Breast epithelium (tissue), 4 donors: ENCODE results near the gene CRK. TPM values are rescaled to one million over a fixed set of nuclear protein-coding genes. Genes with fewer than 3 reads are reported as not detected.

Experiments
- DNase-seq, 2 donors: peaks; one replicate each; pipeline ENCODE4 v3.0.0-alpha.2; 2019; ENCODE audit warnings: low spot score in 2 of 2
- H3K27ac ChIP-seq, 2 donors: fragments of 200-600 bp; sonication (generic) in 1 of 2; one replicate each; pipeline ENCODE4 v1.5.1; 2016 to 2019; ENCODE audit warnings: mild to moderate bottlenecking in 1 of 2
- H3K27me3 ChIP-seq, 2 donors: fragments of 200-600 bp; sonication (generic) in 1 of 2; one replicate each; pipeline versions ENCODE4 v1.5.1 to v1.6.0; 2017 to 2019; ENCODE audit warnings: control low read depth in 1 of 2, mild to moderate bottlenecking in 1 of 2
- H3K36me3 ChIP-seq: fragments of 200-600 bp; one replicate; pipeline ENCODE4 v1.5.1; 2019
- H3K4me1 ChIP-seq, 2 donors: fragments of 200-600 bp; sonication (generic); one replicate each; pipeline ENCODE4 v1.5.1; 2016 to 2019; ENCODE audit warnings: control low read depth in 1 of 2
- H3K4me3 ChIP-seq, 3 donors: fragments of 200-600 bp; sonication (generic); 1 replicate in 2 of 3; 2 replicates in 1 of 3; pipeline ENCODE4 v1.5.1; 2016 to 2019; ENCODE audit warnings: mild to moderate bottlenecking in 3 of 3, moderate library complexity in 2 of 3
- H3K9me3 ChIP-seq, 2 donors: fragments of 200-600 bp; sonication (generic) in 1 of 2; one replicate each; pipeline ENCODE4 v1.5.1; 2016 to 2019; ENCODE audit warnings: control low read depth in 1 of 2
- CTCF ChIP-seq, 3 donors: fragments of 450-650 bp; IDR thresholded peaks; one replicate each; pipeline ENCODE4 v1.5.1; 2016 to 2017; ENCODE audit warnings: antibody characterized with exemption in 3 of 3, mild to moderate bottlenecking in 3 of 3, moderate library complexity in 3 of 3
- POLR2A ChIP-seq: fragments of 450-650 bp; IDR thresholded peaks from one replicate; pipeline ENCODE4 v1.6.1; 2016; ENCODE audit warnings: antibody characterized with exemption, mild to moderate bottlenecking, moderate library complexity
- POLR2AphosphoS5 ChIP-seq, 3 donors: sonication (generic); formaldehyde crosslinking; IDR thresholded peaks; one replicate each; pipeline ENCODE4 v1.6.1; 2017; ENCODE audit warnings: antibody characterized with exemption in 3 of 3
- intact Hi-C: fragments of 100-400 bp; cut with DNase I; formaldehyde crosslinking; loops from one replicate; pipeline ENCODE4 v1.15.1; 2023; ENCODE audit warnings: low total_unique reads
- total RNA-seq, 3 donors: library from RNA; depleted of rRNA; stranded (reverse); fragments of >200 nt; gene quantifications; one replicate each; pipeline ENCODE4 v1.1.0, GENCODE V29; 2016

Gene CRK
- total RNA-seq, 3 donors from 2014 or later, result 73.7 to 84.5 (median 76.8) TPM

- no peaks in the 10 kb centered on the region for H3K27me3 ChIP-seq
- no peaks in the 10 kb centered on the region for H3K36me3 ChIP-seq
- DNase-seq, result no peak
- intact Hi-C loops, result no loop called here
- no peak overlapping the region for H3K4me3 ChIP-seq
- no peak overlapping the region for H3K27ac ChIP-seq
- H3K9me3 ChIP-seq, result no peaks in the 10 kb centered on the region
- TF ChIP-seq POLR2A (no peak), CTCF (IDR thresholded peaks at IDR 0.05) (no peak), POLR2AphosphoS5 (IDR thresholded peaks at IDR 0.05) (no peak)
- H3K4me1 ChIP-seq, result peaks cover 0 to 8% of the 10 kb centered on the region in 2 donors
Observed at GRCh38 chr17:1498233-1498632, 42.2 kb upstream of the CRK start.

- no peak overlapping the region for H3K27ac ChIP-seq
- H3K9me3 ChIP-seq, result no peaks in the 10 kb centered on the region
- peaks cover 0 to 9% of the 10 kb centered on the region in 2 donors for H3K4me1 ChIP-seq
- DNase-seq, result no peak
- intact Hi-C loops, result no loop called here
- TF ChIP-seq CTCF (IDR thresholded peaks at IDR 0.05) (no peak), POLR2AphosphoS5 (IDR thresholded peaks at IDR 0.05) (no peak), POLR2A (no peak)
- no peaks in the 10 kb centered on the region for H3K27me3 ChIP-seq
- no peak overlapping the region for H3K4me3 ChIP-seq
- no peaks in the 10 kb centered on the region for H3K36me3 ChIP-seq
Observed at GRCh38 chr17:1497831-1498230, 41.8 kb upstream of the CRK start.

DNA sequence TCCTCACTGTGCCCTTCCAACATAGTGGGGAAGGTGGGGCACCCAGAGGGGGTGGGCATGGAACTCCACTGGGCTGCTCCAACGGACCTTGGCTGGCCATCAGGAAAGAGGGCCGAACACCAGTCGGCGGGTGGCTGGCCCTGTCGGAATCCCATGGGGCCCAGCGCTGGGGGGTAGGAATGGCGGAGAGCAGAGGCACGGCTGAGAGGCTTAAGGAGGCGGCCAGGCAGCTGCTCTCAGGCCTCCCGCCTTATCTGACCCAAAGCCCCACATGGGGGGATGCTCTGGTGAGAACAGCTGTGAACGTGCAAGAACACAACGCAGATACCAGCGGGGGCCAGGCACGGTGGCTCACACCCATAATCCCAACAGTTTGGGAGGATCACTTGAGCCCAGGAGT, 40.8 kb upstream of the CRK start:
- DNase-seq, result no peak

GRCh38 chr17:1495265-1495989, 39.4 kb upstream of the CRK start:
- Histone ChIP-seq H3K27me3 (no peaks in the 10 kb centered on the region), H3K27ac (peak overlapping the region; percentile 82 to 92), H3K36me3 (no peaks in the 10 kb centered on the region), H3K4me3 (peak overlapping the region in 1 of 3 donors; percentile 45), H3K4me1 (peaks cover 9 to 11% of the 10 kb centered on the region in 2 donors), H3K9me3 (no peaks in the 10 kb centered on the region)
- intact Hi-C loops, result no loop called here
- peak; percentile 80 to 97 for DNase-seq
- TF ChIP-seq CTCF (IDR thresholded peaks at IDR 0.05) (no peak), POLR2AphosphoS5 (IDR thresholded peaks at IDR 0.05) (peak; percentile 71 to 90 (median 89))

More for the DNA sequence above, 40.8 kb upstream of the CRK start:
- H3K27me3 ChIP-seq, result no peaks in the 10 kb centered on the region
- H3K27ac ChIP-seq, result peak overlapping the region in 1 of 2 donors; percentile 92
- no peak overlapping the region for H3K4me3 ChIP-seq
- intact Hi-C loops, result no loop called here
- no peak for TF ChIP-seq POLR2A
- no peak for TF ChIP-seq POLR2AphosphoS5 (IDR thresholded peaks at IDR 0.05)
- no peak for TF ChIP-seq CTCF (IDR thresholded peaks at IDR 0.05)
- peaks cover 7 to 11% of the 10 kb centered on the region in 2 donors for H3K4me1 ChIP-seq
- H3K36me3 ChIP-seq, result no peaks in the 10 kb centered on the region
- H3K9me3 ChIP-seq, result no peaks in the 10 kb centered on the region

- Histone ChIP-seq H3K27me3 (no peaks in the 10 kb centered on the region), H3K4me1 (peaks cover 9 to 11% of the 10 kb centered on the region in 2 donors), H3K36me3 (no peaks in the 10 kb centered on the region), H3K9me3 (no peaks in the 10 kb centered on the region), H3K27ac (peak overlapping the region; percentile 82 to 92), H3K4me3 (peak overlapping the region in 1 of 3 donors; percentile 45)
- intact Hi-C loops, result no loop called here
- no peak for TF ChIP-seq CTCF (IDR thresholded peaks at IDR 0.05)
- no peak for TF ChIP-seq POLR2A
- no peak for TF ChIP-seq POLR2AphosphoS5 (IDR thresholded peaks at IDR 0.05)
- no peak for DNase-seq
Observed at GRCh38 chr17:1494736-1495253, 38.8 kb upstream of the CRK start.
